ENCODE measurements around the gene PNPO.
A peak's percentile ranks its signal among the peaks of the same experiment; 100 is the strongest.

The PNPO gene

DNA sequence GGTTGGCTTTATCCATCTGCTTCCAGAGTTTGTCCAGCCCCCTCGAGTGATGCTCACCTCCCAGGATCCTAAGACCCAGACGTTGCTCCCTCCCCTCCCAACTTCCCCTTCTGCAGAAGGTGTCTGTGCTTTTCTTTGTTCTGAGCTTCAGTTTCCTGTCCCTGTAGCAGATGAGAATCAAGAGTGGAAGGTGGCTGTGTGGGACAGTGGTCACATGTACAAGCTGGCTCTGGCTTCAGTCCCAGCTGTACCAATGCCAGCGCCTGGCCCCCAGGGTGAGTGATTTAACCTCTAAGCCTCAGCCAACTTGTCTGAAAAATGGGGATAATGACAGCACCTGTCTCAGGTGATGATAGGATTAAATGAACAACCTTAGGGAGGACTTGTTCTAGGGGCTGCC, 8.6 kb downstream of the PNPO start:
- no peak for DNase-seq (ENCODE audit: low read depth, low spot score)

DNA sequence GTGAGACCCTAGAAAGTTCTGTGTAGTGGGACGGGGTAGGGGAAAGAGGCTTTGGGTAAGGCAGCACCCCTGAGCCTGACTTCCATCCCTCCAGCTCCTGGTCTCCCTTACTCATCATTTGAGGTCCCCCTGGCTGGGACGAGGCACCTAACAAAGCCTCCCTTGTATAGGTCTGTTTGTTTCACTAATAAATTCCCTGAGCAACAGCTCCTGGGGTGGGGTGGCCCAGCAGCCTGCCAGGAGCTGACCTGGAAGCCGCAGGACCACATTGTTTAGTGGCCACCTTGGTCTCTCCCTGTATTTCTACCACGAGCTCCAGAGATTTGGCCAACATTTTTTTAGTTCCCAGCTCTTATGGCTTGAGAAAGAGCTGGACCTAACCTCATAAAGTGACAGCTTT, 9.1 kb downstream of the PNPO start:
- no peak for DNase-seq (ENCODE audit: low read depth, low spot score)

DNA sequence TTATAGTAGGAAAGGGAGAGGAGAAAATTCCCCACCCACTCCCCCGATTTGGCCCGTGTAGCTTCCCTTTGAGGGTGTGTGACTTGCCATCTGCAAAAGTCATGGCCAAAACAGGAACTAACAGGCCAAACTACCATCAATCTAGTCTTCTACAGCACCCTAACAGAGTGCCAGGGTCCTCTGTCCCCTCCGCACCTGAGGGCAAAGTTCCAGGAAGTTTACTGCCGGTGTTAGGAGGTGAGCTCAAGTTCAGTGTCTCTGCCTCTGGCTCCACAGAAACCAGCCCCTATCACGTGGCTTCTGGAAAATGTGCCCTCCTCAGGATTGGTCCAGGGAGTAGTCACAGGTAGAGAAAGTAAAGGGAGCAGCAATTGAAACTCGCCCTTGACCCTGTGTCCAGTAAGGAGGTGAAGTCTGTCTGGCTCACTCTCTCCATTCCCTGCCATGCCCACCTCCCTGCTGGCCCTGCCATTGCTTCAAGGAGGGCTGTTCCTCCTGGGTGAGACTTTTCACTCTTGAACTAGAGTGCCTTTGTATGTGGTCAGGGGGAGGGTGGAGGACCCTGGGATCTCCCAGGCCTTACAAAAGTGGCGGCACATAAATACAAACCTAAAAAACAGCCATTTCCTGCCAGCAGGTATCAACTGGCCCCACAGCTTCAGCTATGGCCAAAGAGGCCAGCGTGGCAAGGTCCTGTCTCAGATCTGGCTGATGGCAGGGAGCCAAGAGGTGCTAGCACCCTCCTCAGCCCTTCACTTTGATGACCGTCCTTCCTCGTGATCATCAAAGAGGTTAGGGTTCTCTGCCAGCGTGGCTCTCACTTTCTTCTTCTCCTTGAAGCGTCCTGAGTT, 11.0 kb downstream of the PNPO start:
- no peak for DNase-seq (ENCODE audit: low read depth, low spot score)

DNA sequence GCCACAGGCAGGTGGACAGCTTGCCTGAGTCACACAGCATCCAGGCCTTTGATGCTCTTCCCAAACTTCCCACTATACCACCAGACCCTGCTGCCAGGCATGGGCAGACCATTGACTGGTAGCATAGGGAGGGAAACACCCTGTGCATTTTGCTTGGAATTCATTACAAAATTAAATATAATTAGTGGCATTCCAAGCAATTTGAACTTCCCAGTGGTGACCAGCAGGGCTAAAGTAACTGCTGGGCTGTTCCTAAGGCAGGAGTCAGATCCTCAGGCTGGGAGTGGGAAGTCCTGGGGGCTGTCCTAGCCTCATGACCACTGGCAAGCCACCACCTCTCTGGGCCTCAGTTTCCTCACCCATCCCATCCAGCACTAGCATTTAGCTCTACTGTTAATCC, 12.5 kb downstream of the PNPO start:
- DNase-seq (ENCODE audit: low read depth, low spot score): no peak

DNA sequence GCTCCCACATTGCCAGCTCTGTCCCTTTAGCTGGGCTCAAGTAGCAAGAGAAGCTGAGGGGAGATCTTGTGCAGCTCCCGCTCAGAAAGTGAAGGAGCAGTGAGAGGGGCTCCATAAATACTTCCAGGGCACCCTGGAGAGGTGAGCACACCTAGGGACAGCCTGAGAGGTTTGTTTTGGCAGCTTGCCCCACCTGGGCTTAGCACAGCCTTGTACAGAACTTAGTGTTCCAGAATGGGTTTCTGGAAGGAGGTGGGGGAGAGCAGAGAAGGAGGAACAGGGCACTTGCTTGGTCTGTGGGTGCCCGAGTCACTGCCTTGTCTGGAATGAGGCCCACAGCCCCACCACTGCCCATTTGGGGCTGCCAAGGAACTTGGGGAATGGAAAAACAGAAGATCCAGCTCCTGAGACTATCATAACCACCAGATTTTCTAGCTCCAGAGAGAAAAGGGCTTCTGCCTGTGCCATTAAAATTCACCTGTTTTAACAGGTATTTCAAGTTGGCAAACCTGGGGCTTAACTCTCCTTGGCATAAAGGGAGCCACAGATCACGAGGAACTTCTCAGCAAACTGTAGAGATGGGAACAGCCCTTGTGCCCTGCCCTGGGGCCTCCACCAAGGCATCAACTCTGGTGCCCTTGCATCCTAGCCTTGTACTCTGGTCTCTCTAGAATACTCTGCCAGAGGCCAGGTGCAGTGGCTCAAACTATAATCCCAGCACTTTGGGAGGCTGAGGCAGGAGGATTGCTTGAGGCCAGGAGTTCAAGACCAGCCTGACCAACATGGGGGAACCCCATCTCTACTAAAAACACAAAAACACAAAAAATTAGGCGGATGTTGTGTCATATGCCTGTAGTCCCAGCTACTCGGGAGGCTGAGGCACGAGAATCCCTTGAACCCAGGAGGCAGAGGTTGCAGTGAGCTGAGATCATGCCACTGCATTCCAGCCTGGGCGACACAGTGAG, 14.4 kb downstream of the PNPO start:
- no peak for DNase-seq (ENCODE audit: low read depth, low spot score)

DNA sequence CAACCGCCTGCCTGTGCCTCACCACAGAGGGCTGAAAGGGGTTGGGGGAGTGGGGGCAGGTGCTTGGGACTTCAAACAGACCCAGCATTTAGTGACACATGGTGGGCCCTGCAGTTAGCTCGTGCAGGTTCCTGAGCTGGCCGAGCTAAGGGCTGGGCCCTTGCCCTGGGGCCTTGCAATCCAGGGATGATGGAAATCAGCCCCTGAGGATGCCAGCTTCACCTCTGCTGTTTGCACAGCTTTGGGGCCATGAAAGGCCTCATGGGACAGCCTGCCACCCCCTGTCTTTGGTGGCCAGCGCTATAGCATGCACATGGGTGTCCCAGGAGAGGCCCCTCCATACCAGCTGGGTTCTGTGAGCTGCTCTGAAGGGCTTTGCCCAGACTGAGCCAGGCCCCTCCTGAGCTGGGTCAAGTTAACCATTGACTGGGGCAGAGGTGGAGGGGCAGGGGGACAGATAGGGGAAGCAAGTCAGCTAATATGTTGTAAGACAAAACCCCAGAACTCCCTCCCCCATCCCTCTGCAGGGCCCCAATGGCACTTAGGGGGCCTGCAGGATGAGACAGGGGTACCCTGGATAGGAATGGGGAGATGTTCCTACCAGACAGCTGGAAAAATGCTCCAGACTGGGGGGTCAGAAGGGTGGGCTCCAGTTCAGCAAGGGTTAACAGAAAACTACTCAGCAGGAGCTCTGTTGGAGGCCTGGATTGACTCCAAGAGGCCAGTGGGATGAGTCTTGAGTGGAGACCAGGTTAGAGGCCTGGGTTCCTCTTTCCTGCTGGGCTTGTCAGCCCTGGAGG, 15.6 kb downstream of the PNPO start:
- no peak for DNase-seq (ENCODE audit: low read depth, low spot score)

DNA sequence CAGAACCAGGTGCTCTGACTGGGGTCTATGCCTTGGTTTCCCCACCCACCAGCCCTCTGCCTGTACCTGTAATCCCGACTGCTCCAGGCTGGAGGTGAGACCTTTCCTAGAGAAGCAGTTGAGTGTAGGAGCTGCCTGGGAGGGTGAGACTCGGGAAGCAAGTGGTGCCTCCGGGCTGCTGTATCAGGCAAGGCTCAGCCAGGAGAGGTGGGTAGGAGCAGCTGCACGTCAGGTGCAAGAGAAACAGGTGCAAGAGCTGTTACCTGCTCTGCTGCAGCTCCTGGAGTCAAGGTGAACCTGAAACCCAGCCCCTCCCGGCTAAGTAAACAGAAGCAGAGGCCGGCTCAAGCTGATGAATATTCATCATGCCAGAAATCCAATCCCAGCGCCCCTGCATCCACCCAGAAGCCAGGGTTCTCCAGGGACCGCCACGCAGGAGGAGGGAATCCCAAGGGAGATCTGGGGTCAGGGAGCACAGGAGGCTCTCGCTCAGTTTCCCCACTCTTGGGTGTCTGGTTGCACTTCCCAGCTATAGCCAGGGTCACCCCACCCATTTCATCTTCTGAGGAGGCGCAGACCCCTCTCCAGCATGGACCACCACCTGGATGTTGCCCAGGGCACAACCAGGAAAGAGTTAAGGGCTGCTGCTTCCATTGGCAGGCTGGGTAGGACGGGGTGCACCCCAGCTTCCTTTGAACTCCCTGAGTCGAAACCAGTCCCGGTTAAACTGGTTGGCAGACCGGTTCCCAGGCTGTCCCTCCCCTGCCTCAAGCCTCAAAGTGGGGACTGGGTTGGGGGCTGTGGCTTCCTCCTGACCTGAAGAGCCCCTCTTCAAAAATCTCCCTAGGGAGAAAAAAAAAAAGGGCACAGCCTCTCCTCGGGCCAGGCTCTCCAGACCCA, 16.5 kb downstream of the PNPO start, which contains the start of gene PRR15L:
Gene PRR15L, minus strand, starts transcription at position 293 of the 900 bp plus-strand sequence. CDS start 4,649 bp downstream, outside the sequence.
- no peak for DNase-seq (ENCODE audit: low read depth, low spot score)

DNA sequence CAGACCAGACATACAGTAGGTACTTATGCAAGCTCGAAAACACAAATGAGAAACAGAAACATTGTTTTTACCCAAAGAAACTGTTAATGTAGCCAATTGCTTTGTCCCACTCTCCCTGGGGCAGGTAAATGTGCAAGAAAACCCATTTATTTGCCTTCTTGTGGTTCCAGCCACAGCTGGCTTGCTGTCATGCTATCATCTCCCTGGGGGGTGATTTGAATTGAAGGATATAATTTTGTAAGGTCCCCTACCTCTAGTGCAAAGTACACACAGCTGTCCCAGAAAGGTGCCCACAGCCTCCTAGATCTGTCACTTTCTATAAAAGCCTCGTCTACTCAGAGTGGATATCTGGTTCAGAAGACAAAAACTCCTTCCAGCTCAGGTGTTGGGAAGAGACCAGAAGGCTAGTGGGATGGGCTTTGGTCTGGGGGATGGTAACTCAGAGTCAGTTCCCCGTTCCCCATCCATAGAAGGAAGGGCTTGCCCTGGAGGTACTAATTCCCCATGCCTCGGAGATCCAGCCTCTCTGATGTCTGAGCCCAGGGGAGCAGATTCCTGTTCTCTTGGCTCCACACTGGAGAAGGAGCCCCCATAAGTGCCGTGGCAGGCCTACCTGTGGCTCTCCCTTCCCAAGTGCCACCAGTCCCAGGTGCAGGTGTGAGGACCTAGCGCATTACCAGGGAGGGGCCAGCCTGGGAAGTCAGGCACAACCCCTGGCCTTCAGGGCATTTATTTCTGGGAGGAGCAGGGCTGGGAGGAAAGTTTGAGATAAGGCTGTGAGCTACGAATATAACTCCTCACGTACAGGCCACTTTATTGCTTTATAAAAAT, 18.7 kb downstream of the PNPO start:
- DNase-seq (ENCODE audit: low read depth, low spot score): no peak

DNA sequence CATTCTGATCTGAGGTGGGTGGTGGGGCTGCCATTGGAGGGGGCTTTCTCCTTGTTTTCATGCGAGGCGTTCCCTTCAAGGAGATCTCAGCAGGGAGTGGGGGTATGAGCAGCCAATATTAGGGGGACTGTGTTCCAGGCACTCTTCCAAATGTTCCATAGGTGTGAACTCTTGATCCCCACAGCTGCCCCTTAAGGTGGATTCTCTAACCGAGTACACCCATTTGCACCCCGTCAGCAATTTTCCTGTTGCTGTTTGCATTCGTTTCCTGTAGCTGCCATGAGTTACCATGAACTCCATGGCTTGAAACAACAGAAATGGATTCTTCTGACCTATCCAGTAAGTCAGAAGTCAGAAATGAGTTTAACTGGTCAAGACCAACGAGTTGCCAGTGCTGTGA, 20.0 kb downstream of the PNPO start:
- no peak for DNase-seq (ENCODE audit: low read depth, low spot score)

DNA sequence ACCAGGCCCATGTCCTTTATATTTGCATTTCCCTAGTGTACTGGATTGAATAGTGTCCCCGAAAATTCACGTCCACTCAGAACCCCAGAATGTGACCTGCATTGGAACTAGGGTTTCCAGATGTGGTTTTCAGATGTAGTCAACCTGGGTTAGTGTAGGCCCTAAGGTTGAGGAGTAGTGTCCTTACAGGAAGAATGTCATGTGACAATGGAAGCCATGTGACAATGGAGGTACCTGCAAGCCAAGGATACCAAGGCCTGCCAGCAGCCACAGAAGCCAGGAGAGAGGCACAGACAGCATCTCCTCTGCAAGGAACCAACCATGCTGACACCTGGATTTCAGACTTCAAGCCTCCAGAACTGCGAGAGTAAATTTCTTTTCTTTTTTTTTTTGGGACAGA, 21.5 kb downstream of the PNPO start:
- no peak for DNase-seq (ENCODE audit: low read depth, low spot score)

DNA sequence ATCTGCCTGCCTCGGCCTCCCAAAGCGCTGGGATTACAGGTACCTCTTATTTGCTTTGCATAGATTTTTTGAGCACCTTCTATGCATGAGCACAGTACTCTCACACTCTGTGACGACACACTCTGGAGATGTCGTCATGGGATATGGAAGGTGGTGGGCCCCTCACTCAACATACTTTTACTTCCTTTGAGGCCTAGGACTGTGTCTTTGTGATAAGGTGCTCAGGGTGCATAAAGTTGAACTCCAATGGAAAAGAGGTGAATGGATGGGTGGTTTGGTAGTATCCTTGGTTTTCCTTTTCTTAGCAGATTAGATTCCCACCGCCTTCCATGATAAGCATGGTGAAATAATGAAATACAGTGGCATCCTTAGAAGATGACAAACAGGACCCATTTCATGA, 23.5 kb downstream of the PNPO start:
- DNase-seq (ENCODE audit: low read depth, low spot score): no peak

DNA sequence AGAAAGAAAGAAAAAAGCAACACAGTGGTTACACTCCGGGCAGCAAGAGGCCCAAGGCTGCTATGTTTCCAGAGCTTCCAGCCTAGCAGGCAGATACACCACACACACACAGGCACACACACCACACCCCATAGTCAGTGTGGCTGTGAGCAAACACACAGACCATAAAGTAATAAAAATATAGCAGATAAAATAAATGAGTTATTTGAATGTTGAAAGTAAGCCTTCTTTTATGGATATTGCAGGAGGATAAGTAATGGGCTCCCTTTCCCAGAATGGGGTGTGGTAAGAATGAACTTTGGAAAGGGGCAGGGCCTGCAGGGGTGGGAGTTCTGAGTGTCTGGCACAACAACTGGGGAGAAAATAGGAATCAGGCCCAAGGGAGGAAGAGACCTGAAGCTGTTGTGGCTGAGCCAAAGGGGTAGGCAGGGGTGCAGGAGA, 24.7 kb downstream of the PNPO start:
- DNase-seq (ENCODE audit: low read depth, low spot score): no peak

DNA sequence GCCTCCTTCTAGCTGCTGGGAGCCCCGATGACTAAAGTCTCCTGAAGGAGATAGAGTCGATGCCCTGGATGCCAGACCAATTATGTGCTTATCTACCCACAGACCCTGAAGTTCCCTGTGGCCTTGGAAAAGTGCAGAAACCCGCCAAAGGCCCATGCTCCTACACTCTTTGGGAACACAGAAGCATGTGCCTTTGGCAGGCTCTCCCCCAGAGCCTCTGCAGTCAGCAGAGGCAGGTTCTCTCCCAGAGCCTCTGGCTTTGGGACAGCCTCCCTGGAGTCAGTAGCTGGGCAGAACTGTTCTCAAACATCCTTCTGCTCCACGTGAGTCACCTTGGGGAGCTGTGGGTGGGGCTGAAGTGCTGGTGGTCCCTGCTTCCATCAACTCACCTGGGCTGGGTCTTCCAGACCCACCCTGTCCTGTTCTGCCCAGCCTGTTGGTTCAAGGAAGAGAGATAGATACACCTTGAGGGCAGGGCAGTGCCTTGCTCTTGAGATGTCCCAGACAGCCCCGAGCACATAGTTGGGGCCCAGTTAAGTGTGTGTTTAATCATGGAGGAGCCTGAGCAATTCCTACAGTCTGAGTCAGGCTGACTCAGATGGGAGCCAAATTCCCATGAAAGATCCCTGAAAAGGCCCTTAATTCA, 26.4 kb downstream of the PNPO start:
- no peak for DNase-seq (ENCODE audit: low read depth, low spot score)

DNA sequence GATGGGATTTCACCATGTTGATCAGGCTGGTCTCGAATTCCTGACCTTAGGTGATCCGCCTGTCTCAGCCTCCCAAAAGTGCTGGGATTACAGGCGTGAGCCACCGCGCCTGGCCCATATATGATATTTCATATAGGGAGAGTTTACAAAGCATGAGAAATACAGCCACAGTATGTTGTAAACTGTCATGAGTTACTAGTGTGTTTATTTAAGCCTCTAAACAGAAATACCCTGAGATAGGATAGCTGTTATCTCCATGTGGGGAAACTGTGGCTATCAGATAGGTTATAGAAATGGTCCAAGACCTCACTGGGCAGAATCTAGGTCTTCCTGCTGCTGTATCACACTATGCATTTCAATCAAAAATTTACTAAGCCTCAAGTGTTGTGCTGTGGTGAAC, 27.5 kb downstream of the PNPO start:
- DNase-seq (ENCODE audit: low read depth, low spot score): no peak

DNA sequence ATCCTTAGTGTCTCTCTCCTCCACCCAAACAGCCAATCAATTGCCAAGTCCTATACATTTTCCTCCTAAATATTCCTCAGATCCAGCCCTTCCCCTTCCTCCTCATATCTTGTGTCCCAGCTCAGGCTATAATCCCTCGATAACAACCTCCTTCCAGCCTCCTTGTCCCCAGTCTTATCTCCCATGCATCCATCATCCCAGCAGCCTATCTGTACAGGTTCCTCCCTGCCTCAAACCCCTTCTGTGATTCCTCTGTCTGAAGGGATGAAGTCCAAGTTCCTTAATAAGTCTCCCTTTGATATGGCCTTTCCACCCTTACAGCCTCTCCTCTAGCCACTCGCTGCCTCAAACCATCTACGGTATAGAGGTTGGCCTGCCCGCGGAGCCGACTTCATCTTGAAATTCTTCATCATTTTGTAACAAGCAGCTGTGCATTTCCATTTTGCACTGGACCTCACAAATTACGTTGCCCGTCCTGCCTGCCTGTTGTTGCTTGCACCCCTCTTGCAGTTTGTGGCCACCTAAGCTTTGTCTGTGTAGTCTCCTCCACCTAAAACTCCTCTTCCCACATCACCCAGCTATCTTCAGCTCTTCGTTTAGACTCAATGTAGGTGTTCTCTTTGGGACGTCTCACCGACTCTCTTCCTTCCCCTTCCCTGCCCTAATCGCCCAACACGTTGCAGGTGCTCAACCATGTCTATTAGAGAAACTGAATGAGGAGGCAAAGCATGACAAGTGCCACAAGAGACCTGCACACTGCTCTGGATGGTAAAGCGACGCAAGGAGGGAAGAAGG, 28.8 kb downstream of the PNPO start:
- DNase-seq (ENCODE audit: low read depth, low spot score): no peak

DNA sequence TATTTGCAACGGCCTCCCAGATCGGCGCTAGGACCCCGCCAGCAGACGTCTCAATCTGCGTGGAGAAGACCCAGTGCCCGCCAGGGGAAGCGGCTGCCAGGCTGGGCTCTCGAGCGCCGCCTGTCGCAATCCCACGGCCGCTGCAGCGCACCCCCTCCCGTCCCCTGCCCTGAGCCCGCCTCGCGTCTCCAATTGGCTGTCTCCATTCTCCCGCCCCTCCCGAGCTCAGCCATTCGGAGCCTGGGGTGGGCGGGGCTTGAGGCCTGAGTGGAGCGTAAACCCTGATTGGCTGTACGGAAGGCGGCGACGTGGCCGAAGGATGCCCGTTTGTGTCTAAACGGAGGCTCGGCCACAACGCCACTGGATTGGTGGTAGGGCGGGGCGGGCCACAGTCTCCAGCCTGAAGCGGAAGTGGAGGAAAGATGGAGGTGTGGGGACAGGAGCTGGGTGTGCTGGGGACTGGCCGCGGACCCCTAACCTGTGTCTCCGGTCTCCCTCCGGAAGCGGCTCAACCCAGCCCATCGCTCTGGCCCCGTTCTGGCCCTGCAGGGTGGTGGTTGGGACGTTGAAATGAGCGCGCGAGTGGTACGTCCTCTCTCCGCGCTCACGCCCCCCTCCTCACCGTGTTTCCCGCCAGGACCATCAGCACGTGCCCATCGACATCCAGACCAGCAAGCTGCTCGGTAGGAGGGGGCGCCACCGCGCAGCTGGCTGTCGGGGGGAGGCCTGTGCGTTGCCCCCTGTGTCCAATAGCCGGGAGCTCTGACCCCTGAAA, 29.5 kb downstream of the PNPO start, which contains the start of gene CDK5RAP3:
Gene CDK5RAP3, plus strand, starts transcription at position 389 of the 775 bp plus-strand sequence. Its CDS starts 34 bp downstream, at position 423.
- peak; percentile 99 for DNase-seq (ENCODE audit: low read depth, low spot score)

DNA sequence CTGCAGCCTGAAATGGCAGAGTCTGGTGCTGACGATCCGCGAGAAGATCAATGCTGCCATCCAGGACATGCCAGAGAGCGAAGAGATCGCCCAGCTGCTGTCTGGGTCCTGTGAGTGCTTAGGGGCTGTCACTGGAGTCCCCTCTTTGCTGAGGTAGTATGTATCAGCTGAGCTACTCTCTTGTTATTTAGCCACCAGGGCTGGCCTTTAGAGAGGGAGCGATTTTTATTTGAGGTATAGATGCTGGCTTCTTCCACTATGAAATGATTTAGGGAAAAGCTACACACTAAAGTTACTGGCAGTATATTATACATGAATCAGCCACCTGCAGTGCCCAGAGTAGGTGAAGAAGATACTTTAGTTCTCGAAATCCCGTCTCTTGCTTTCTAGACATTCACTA, 32.2 kb downstream of the PNPO start:
- DNase-seq (ENCODE audit: low read depth, low spot score): no peak

All from activated naive CD8-positive, alpha-beta T cell treated with anti-CD3 and anti-CD28 coated beads, Interleukin-2, amount 50 U/mL, for 16 hours (primary cell).